Mesenchymal stem cell (in vitro differentiated cells and primary cell): ENCODE measurements around the gene ARHGAP15.

Source experiments
- DNase-seq: peaks from one replicate; pipeline ENCODE4 v3.0.0-alpha.2; 2013
- H2AFZ ChIP-seq: one replicate; pipeline ENCODE4 v1.6.1; 2013; ENCODE audit warnings: low read depth, mild to moderate bottlenecking, control low read depth, inconsistent platforms, low read length, moderate library complexity
- H2AK5ac ChIP-seq: 2 replicates; pipeline ENCODE4 v1.6.1; 2013; ENCODE audit warnings: low read length, moderate library complexity, mild to moderate bottlenecking, inconsistent platforms; ENCODE audit not compliant: severe bottlenecking
- H2BK120ac ChIP-seq: one replicate; pipeline ENCODE4 v1.6.1; 2013; ENCODE audit warnings: low read depth, mild to moderate bottlenecking, inconsistent platforms, low read length, moderate library complexity
- H2BK12ac ChIP-seq, 2 experiments: one replicate each; pipeline ENCODE4 v1.6.1; 2013; ENCODE audit warnings: inconsistent platforms in 2 of 2, low read length in 2 of 2, mild to moderate bottlenecking in 2 of 2, moderate library complexity in 2 of 2, control low read depth in 1 of 2
- H2BK15ac ChIP-seq: one replicate; pipeline ENCODE4 v1.6.1; 2013; ENCODE audit warnings: mild to moderate bottlenecking, low read depth, inconsistent platforms; ENCODE audit not compliant: poor library complexity, severe bottlenecking
- H2BK5ac ChIP-seq: 2 replicates; pipeline ENCODE4 v1.6.1; 2013; ENCODE audit warnings: low read depth, mild to moderate bottlenecking, low read length, control low read depth, inconsistent platforms; ENCODE audit not compliant: poor library complexity, severe bottlenecking
- H3K14ac ChIP-seq, 2 experiments: one replicate each; pipeline ENCODE4 v1.6.1; 2013; ENCODE audit warnings: inconsistent platforms in 2 of 2, low read length in 2 of 2, control low read depth in 1 of 2, mild to moderate bottlenecking in 1 of 2, moderate library complexity in 1 of 2
- H3K18ac ChIP-seq, 2 experiments: one replicate each; pipeline ENCODE4 v1.6.1; 2013; ENCODE audit warnings: inconsistent platforms in 2 of 2, low read length in 2 of 2, control low read depth in 1 of 2, low read depth in 1 of 2, mild to moderate bottlenecking in 1 of 2
- H3K23ac ChIP-seq, 2 experiments: one replicate each; pipeline ENCODE4 v1.6.1; 2013; ENCODE audit warnings: inconsistent platforms in 2 of 2, low read length in 2 of 2, mild to moderate bottlenecking in 2 of 2, moderate library complexity in 2 of 2, control low read depth in 1 of 2
- H3K27ac ChIP-seq: 2 replicates; pipeline ENCODE4 v1.5.1; 2013; ENCODE audit warnings: mild to moderate bottlenecking, moderate library complexity, low read length, control low read depth, inconsistent platforms; ENCODE audit not compliant: poor library complexity, severe bottlenecking
- H3K27me3 ChIP-seq, 2 experiments: 2 replicates each; pipeline versions ENCODE4 v1.6.1 to v1.7.0; 2013; ENCODE audit warnings: low read length in 2 of 2, mild to moderate bottlenecking in 2 of 2, moderate library complexity in 2 of 2, control low read depth in 1 of 2, inconsistent platforms in 1 of 2; ENCODE audit not compliant: control insufficient read depth in 1 of 2, insufficient read depth in 1 of 2
- H3K36me3 ChIP-seq, 2 experiments: 2 replicates each; pipeline versions ENCODE4 v1.6.1 to v1.7.0; 2013; ENCODE audit warnings: low read length in 2 of 2, control low read depth in 1 of 2, inconsistent platforms in 1 of 2, low read depth in 1 of 2, mild to moderate bottlenecking in 1 of 2; ENCODE audit not compliant: insufficient read depth in 2 of 2, control insufficient read depth in 1 of 2
- H3K4ac ChIP-seq, 2 experiments: one replicate each; pipeline ENCODE4 v1.6.1; 2013; ENCODE audit warnings: inconsistent platforms in 2 of 2, low read length in 2 of 2, mild to moderate bottlenecking in 2 of 2, moderate library complexity in 2 of 2, control low read depth in 1 of 2, low read depth in 1 of 2
- H3K4me1 ChIP-seq: 2 replicates; pipeline ENCODE4 v1.6.1; 2013; ENCODE audit warnings: low read depth, low read length, control low read depth; ENCODE audit not compliant: control insufficient read depth, insufficient read depth
- H3K4me2 ChIP-seq: 2 replicates; pipeline ENCODE4 v1.6.1; 2013; ENCODE audit warnings: low read length, mild to moderate bottlenecking, inconsistent platforms; ENCODE audit not compliant: poor library complexity, severe bottlenecking
- H3K4me3 ChIP-seq, 2 experiments: 2 replicates each; pipeline versions ENCODE4 v1.5.1 to v1.7.0; 2013; ENCODE audit warnings: low read length in 2 of 2, mild to moderate bottlenecking in 2 of 2, control low read depth in 1 of 2, low read depth in 1 of 2; ENCODE audit not compliant: insufficient read depth in 1 of 2
- H3K79me1 ChIP-seq: replicated peaks from 2 replicates; pipeline ENCODE4 v1.6.1; 2013; ENCODE audit warnings: mild to moderate bottlenecking, control low read depth, low read length, inconsistent platforms; ENCODE audit not compliant: poor library complexity, severe bottlenecking
- H3K9ac ChIP-seq: 2 replicates; pipeline ENCODE4 v1.7.0; 2013; ENCODE audit warnings: mild to moderate bottlenecking, low read length, moderate library complexity
- H3K9me3 ChIP-seq: 2 replicates; pipeline ENCODE4 v1.7.0; 2013; ENCODE audit warnings: mild to moderate bottlenecking, low read length; ENCODE audit not compliant: control insufficient read depth
- H4K8ac ChIP-seq: one replicate; pipeline ENCODE4 v1.6.1; 2013; ENCODE audit warnings: inconsistent platforms, mild to moderate bottlenecking, low read length, moderate library complexity
- H4K91ac ChIP-seq: one replicate; pipeline ENCODE4 v1.6.1; 2013; ENCODE audit warnings: mild to moderate bottlenecking, low read length, inconsistent platforms
- WGBS: methylation state at CpG from one replicate; pipeline ENCODE4 v1.1.7; 2013; ENCODE audit warnings: mixed read lengths; 5-methylcytosine and 5-hydroxymethylcytosine counted together

The ARHGAP15 gene

GRCh38 chr2:143312441-143312840, 183.2 kb downstream of the ARHGAP15 start:
- no peak overlapping the region for H3K4me3 ChIP-seq
- WGBS = no CpG with 5 or more reads among the region's 4 CpGs
- no peak for DNase-seq

GRCh38 chr2:143313861-143314260, 184.6 kb downstream of the ARHGAP15 start:
- Histone ChIP-seq H4K8ac (no peak overlapping the region), H2BK12ac (no peak overlapping the region), H3K4me2 (no peak overlapping the region), H3K27ac (no peak overlapping the region), H3K36me3 (no peaks in the 10 kb centered on the region), H3K18ac (no peak overlapping the region), H3K4ac (no peak overlapping the region), H2AFZ (no peak overlapping the region), H3K79me1 (no peaks in the 10 kb centered on the region), H2AK5ac (no peak overlapping the region), H3K23ac (no peak overlapping the region), H4K91ac (no peak overlapping the region), H3K9ac (no peak overlapping the region), H2BK120ac (no peak overlapping the region), H3K4me3 (no peak overlapping the region), H3K14ac (no peak overlapping the region), H3K4me1 (no peaks in the 10 kb centered on the region), H2BK15ac (no peak overlapping the region), H3K27me3 (no peaks in the 10 kb centered on the region), H3K9me3 (no peaks in the 10 kb centered on the region), H2BK5ac (no peak overlapping the region)
- DNase-seq = no peak
- WGBS = no CpG with 5 or more reads among the region's 2 CpGs

More at GRCh38 chr2:143312441-143312840, 183.2 kb downstream of the ARHGAP15 start:
- no peak overlapping the region for H2BK5ac ChIP-seq
- H2AK5ac ChIP-seq = no peak overlapping the region
- no peak overlapping the region for H2AFZ ChIP-seq
- H3K14ac ChIP-seq = no peak overlapping the region
- no peaks in the 10 kb centered on the region for H3K9me3 ChIP-seq
- H3K27ac ChIP-seq = no peak overlapping the region
- H2BK15ac ChIP-seq = no peak overlapping the region
- H4K91ac ChIP-seq = no peak overlapping the region
- H3K9ac ChIP-seq = no peak overlapping the region
- no peak overlapping the region for H3K23ac ChIP-seq
- no peaks in the 10 kb centered on the region for H3K4me1 ChIP-seq
- H4K8ac ChIP-seq = no peak overlapping the region
- H3K18ac ChIP-seq = no peak overlapping the region
- H2BK120ac ChIP-seq = no peak overlapping the region
- H3K4ac ChIP-seq = no peak overlapping the region
- no peak overlapping the region for H2BK12ac ChIP-seq
- H3K27me3 ChIP-seq = no peaks in the 10 kb centered on the region
- H3K4me2 ChIP-seq = no peak overlapping the region
- no peaks in the 10 kb centered on the region for H3K79me1 ChIP-seq
- no peaks in the 10 kb centered on the region for H3K36me3 ChIP-seq

GRCh38 chr2:143321994-143322393, 192.8 kb downstream of the ARHGAP15 start:
- Histone ChIP-seq H2BK15ac (no peak overlapping the region), H3K4ac (no peak overlapping the region), H4K91ac (no peak overlapping the region), H3K9ac (no peak overlapping the region), H3K18ac (no peak overlapping the region), H3K27ac (no peak overlapping the region), H3K4me3 (no peak overlapping the region), H4K8ac (no peak overlapping the region), H3K9me3 (no peaks in the 10 kb centered on the region), H3K36me3 (no peaks in the 10 kb centered on the region), H3K79me1 (no peaks in the 10 kb centered on the region), H2AK5ac (no peak overlapping the region), H2BK12ac (no peak overlapping the region), H2BK120ac (no peak overlapping the region), H3K4me1 (no peaks in the 10 kb centered on the region), H3K4me2 (no peak overlapping the region), H3K23ac (no peak overlapping the region), H2BK5ac (no peak overlapping the region), H3K14ac (no peak overlapping the region), H3K27me3 (no peaks in the 10 kb centered on the region), H2AFZ (no peak overlapping the region)
- no peak for DNase-seq
- WGBS = 94% methylated on average over 2 of the region's 3 CpGs

GRCh38 chr2:143329288-143329687, 200.1 kb downstream of the ARHGAP15 start:
- Histone ChIP-seq H2AFZ (no peak overlapping the region), H3K4me3 (no peak overlapping the region), H3K4me1 (no peaks in the 10 kb centered on the region), H3K27me3 (no peaks in the 10 kb centered on the region), H3K9ac (no peak overlapping the region), H3K18ac (no peak overlapping the region), H3K23ac (no peak overlapping the region), H2BK15ac (no peak overlapping the region), H4K91ac (no peak overlapping the region), H2AK5ac (no peak overlapping the region), H3K14ac (no peak overlapping the region), H4K8ac (no peak overlapping the region), H3K27ac (no peak overlapping the region), H3K79me1 (no peaks in the 10 kb centered on the region), H3K36me3 (no peaks in the 10 kb centered on the region), H3K9me3 (no peaks in the 10 kb centered on the region), H3K4me2 (no peak overlapping the region), H2BK12ac (no peak overlapping the region), H3K4ac (no peak overlapping the region), H2BK5ac (no peak overlapping the region), H2BK120ac (no peak overlapping the region)
- WGBS = 71% methylated on average over 1 of the region's 2 CpGs
- no peak for DNase-seq
